Erythroblast (primary cell): ENCODE results near the gene GHR.

ENCODE experiments used
- GATA1 ChIP-seq: IDR thresholded peaks from 2 replicates; pipeline ENCODE4 v1.6.1; 2011; ENCODE audit warnings: low read depth, mild to moderate bottlenecking, control low read depth, low read length, moderate library complexity
- POLR2A ChIP-seq: IDR thresholded peaks from 2 replicates; pipeline ENCODE4 v1.6.1; 2011; ENCODE audit warnings: mild to moderate bottlenecking, low read length

- TF ChIP-seq POLR2A: no peak
- TF ChIP-seq GATA1: no peak
Observed at GRCh38 chr5:42491699-42492098, 68.5 kb downstream of the GHR start.
